CD4-positive, alpha-beta T cell treated with Interleukin-4 for 4 hours (primary cell): Measurements from ENCODE around the gene SORCS2.

ENCODE experiments used
- DNase-seq: peaks from one replicate; pipeline ENCODE4 v3.0.0-alpha.2; 2020

The SORCS2 gene

GRCh38 chr4:7362862-7363430 is 170.6 kb downstream of the SORCS2 start:
- no peak for DNase-seq

- no peak for DNase-seq
These were observed 172.6 kb downstream of the SORCS2 start for GRCh38 chr4:7364979-7365378.

- no peak for DNase-seq
These were observed 173.3 kb downstream of the SORCS2 start for GRCh38 chr4:7365462-7366179.

GRCh38 chr4:7366180-7366945 is 174.0 kb downstream of the SORCS2 start:
- no peak for DNase-seq

GRCh38 chr4:7366954-7367353 is 174.6 kb downstream of the SORCS2 start:
- no peak for DNase-seq

GRCh38 chr4:7367406-7367805 is 175.1 kb downstream of the SORCS2 start:
- DNase-seq, result no peak

- no peak for DNase-seq
These were observed 175.5 kb downstream of the SORCS2 start for GRCh38 chr4:7367864-7368277.

- no peak for DNase-seq
These were observed 176.0 kb downstream of the SORCS2 start for GRCh38 chr4:7368296-7368695.

- no peak for DNase-seq
These were observed 177.2 kb downstream of the SORCS2 start for GRCh38 chr4:7369511-7369910.

GRCh38 chr4:7370038-7370437 is 177.7 kb downstream of the SORCS2 start:
- no peak for DNase-seq

- DNase-seq, result no peak
These were observed 179.0 kb downstream of the SORCS2 start for GRCh38 chr4:7371210-7371941.

- no peak for DNase-seq
These were observed 180.3 kb downstream of the SORCS2 start for GRCh38 chr4:7372673-7373072.

- no peak for DNase-seq
These were observed 182.2 kb downstream of the SORCS2 start for GRCh38 chr4:7374571-7374970.

- no peak for DNase-seq
These were observed 183.1 kb downstream of the SORCS2 start for GRCh38 chr4:7375427-7375826.

GRCh38 chr4:7377223-7377865 is 185.0 kb downstream of the SORCS2 start:
- no peak for DNase-seq

- no peak for DNase-seq
These were observed 186.8 kb downstream of the SORCS2 start for GRCh38 chr4:7379186-7379585.

- DNase-seq, result no peak
These were observed 187.4 kb downstream of the SORCS2 start for GRCh38 chr4:7379719-7380118.

GRCh38 chr4:7381221-7381889 is 189.0 kb downstream of the SORCS2 start:
- DNase-seq, result no peak

GRCh38 chr4:7381890-7382633 is 189.7 kb downstream of the SORCS2 start:
- DNase-seq, result no peak

- DNase-seq, result no peak
These were observed 190.3 kb downstream of the SORCS2 start for GRCh38 chr4:7382634-7383014.

- DNase-seq, result no peak
These were observed 190.9 kb downstream of the SORCS2 start for GRCh38 chr4:7383266-7383665.
